ENCODE data around the gene IGFL1. TPM values are rescaled to one million over a fixed set of nuclear protein-coding genes. Genes with fewer than 3 reads are reported as not detected.

Gene IGFL1
- total and polyA plus RNA-seq, 2 of the 8 experiments (the other 6 are each of a cell fraction or from before 2014, with no cell fraction given): not detected

DNA sequence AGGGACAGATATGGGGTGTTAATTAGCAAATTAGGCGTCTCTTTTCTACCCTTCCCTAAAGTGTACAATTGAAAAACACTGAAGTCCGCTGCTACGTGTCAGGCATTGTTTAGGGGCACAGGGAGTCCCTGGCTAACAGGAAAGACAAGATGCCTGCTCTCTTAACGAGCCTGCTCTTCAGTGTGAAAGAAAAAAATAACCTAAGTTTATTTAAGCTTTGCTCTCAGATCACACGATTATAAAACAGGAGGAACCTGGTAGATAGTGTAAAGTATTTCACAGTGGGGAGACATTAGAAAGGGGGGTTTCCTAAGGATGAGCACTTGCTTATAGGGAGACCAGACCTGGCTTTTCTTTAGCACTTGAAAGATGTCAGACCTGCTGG is 42.8 kb upstream of the IGFL1 start (continued):
- TF ChIP-seq TAF7 (optimal IDR thresholded peaks at IDR 0.05; ENCODE audit: borderline replicate concordance, low read depth, low read length) (no peak), SIRT6 (IDR thresholded peaks at IDR 0.05; ENCODE audit: low read length) (no peak), HDAC6 (IDR thresholded peaks at IDR 0.05; ENCODE audit: low read depth, low read length) (no peak)
- TF ChIP-seq, protein P1, sequence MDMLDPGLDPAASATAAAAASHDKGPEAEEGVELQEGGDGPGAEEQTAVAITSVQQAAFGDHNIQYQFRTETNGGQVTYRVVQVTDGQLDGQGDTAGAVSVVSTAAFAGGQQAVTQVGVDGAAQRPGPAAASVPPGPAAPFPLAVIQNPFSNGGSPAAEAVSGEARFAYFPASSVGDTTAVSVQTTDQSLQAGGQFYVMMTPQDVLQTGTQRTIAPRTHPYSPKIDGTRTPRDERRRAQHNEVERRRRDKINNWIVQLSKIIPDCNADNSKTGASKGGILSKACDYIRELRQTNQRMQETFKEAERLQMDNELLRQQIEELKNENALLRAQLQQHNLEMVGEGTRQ (IDR thresholded peaks at IDR 0.05; ENCODE audit: low read length): no peak

All from H1 (cell line).